ENCODE measurements around the gene MRPL34.
A peak's percentile ranks its signal among the peaks of the same experiment; 100 is the strongest.

MRPL34 gene

DNA sequence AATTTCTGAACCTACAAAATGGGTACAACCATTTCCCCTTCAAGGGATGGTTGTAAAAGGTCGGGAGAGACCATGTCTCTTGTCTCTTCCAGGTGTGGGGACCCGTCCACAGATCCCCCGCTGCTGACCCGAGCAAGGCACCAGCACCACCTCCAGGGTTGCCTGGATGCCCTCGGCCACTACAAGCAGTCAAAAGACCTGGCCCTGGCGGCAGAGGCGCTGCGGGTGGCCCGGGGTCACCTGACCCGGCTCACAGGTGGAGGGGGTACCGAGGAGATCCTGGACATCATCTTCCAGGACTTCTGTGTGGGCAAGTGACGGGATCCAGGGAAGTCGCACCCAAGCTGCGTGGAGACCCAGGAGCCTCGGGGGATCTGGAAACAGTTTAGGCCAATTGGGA is 35.7 kb downstream of the MRPL34 start:
- DNase-seq (no peak), ATAC-seq (no peak)

DNA sequence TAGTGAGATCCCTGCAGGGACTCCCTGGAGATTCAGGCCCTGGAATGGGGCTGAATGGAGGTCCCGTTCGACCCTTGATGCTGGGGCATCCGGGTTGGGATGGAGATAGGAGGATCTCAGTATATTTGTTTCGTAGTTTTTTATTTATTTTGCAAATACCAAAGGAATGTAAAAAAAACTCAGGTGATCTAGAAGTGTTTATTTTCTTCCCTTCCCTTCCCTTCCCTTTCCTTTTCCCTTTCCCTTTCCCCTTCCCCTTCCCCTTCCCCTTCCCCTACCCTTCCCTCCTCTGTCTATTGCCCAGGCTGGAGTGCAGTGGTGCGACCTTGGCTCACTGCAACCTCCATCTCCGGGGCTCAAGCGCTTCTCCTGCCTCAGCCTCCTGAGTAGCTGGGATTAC is 36.2 kb downstream of the MRPL34 start:
- ATAC-seq (no peak), DNase-seq (no peak)

DNA sequence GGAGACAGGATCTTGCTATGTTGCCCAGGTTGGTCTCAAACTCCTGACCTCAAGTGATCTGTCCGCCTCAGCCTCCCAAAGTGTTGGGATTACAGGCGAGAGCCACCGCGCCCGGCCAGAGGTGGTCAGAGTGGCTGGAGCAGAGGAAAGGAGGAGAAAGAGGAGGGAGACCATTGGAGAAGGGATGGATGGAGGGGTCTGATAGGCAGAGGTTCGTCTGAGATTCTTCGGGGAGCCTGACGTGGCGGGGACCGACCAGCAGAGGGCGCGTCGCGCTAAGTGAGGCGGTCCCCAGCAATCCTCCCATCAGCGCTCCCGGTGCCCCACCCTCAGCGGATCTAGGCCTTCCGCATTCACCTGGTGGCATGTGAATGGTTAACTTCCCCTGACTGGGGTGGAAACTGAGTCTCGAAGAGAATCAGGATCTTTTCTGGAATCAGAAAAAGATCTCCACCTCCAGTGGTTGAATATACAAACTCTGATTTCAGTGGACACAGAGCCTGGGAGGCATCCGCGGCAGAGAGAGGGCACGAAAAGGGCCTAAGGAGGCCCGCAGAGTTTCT is 40.5 kb downstream of the MRPL34 start:
- peak; percentile 93 for ATAC-seq
- peak; percentile 89 for DNase-seq

DNA sequence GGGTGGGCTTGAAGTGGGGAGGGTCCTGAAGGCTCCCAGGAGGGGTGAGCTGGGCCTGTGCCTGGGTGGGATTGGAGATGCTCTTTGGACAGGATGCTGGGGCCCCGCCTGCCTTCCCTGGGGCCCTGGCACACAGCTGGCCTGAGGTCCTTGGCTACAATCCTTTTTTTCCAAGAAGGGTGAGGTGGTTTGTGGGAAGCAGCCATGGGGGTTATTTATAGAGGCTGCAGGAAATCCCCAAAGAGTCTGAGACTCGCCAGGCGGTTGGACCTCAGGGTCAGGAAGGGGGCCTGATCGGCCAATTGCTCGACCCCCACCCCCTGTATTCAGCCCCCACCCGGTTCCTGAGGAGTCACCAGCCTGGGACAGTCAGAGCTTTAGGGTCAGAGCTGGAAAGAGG is 41.7 kb downstream of the MRPL34 start:
- DNase-seq (no peak), ATAC-seq (no peak)

DNA sequence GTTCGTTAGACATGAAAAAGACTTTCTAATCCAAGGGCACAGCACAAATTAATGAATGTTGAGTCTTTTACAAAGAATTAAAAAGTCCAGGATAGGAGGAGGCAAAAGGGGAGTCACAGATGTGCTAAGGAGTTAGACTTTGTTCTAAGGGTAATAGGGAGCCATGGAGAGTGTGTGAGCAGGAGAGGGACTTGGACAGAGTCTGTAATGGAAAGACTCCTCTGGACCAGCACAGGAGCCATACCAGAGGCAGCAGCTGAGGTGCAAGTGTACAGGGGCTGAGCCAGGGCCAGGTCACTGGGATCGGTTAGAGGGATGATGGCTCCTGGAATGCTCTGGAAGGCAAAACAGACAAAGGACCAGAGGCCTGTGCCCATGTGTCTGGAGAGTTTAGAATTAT is 42.2 kb downstream of the MRPL34 start:
- no peak for ATAC-seq
- no peak for DNase-seq

DNA sequence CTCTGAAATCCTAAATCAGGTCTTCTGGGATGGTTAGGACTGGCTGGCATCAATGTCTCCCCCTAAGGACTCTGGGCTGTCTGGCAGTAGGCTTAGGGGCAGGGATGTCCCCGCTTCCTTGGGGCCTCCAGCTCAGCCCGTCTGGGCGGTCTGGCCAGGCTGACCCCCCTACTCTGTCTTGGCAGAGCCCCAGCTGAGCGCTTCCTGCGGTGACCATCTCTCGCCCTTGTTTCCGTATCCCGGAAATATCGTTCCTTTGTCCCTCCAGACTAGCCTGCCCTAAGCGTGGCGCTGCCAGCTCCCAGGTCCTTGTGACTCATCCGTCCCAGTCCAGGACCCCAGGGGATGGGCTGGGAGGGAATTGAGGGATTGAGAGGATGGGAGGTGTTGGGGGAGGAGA is 43.0 kb downstream of the MRPL34 start:
- DNase-seq, result no peak

DNA sequence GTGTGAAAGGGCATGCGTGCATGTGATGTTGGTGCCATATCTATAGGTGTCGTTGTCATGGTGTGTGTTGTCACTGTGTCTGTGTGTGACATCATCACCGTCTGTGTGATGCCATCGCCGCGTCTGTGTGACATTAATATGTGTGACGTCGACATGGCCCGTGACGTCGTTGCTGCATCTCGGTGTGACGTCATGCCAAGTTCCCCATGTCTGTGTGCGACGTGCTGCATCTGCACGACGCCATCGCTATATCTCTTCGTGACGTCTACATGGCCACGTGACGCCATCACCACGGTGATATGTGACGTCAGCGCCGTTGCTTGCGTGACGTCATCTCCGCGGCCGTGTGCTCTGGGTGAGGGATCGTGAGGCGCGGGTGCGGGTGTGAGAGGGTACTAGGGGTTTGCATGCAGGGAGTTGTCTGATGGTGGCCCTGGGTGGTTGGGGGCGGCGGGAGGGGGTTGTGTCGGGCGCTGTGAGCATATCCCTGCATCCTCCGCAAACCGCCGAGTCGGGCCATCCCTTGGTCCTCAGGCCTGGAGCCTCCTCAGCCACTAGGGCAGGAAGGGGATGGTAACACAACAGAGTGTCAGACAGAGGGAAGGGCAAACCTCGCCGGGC is 46.3 kb downstream of the MRPL34 start:
- DNase-seq (no peak), ATAC-seq (no peak)

More for the DNA sequence above, 43.0 kb downstream of the MRPL34 start:
- no peak for ATAC-seq

DNA sequence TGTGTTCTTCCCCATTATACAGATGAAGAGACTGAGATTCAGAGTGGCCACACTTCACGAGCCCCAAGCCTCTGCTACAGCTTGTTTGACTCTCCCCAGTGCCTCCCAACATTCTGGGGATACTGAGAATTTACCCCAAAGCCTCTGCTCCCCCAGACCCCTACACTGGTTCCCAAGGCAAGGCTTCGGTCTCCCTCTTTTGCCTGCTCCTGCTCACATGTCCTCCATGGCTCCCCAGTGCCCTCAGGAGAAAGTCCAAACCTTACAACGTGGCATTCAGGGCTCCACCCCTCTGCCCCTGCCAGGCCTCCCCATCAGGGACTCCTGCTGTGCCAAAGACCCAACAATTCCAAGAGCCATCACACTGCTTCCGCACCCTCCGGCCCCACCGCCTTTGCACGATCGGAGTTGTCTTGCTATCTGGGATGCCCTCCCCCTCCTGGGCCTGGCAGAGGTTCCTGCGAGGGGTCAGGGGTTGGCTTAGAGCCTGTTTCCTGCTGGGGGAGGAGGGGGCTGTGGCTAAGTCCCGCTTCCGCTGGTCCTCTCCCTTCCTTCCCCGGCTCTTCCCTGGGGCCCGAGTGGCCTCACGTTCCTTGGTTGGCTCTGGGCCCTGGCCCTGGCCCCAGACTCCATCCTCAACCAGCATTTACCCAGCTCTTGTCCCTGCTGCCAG is 47.1 kb downstream of the MRPL34 start:
- ATAC-seq, result no peak
- DNase-seq, result no peak

DNA sequence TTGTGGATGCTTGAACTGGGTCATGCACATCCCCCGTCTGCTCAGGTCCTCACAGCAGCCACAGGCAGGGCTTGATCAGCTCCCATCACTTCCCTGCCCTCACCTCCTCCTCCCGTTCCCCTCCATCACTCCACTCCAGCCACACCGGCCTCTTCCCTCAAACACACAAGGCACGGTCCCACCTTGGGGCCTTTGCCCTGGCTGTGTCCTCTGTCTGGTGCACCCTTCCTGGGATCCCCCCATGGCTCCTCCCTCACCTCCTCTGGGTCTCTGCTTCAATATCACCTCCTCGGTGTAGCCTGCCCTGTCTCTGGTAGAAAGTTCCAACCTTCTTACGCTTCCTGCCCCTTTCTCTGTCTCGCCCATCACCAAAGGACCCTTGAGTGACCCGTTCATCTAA is 47.7 kb downstream of the MRPL34 start:
- peak; percentile 47 for ATAC-seq

More for the DNA sequence above, 47.7 kb downstream of the MRPL34 start:
- DNase-seq, result no peak

Data from stimulated activated naive CD8-positive, alpha-beta T cell treated with anti-CD3 and anti-CD28 coated beads, Interleukin-15, Interleukin-2, amounts not matched to agents 100 U/mL and 50 U/mL, for 24 hours (primary cell).